ENCODE data around the gene KCTD21.

DNA sequence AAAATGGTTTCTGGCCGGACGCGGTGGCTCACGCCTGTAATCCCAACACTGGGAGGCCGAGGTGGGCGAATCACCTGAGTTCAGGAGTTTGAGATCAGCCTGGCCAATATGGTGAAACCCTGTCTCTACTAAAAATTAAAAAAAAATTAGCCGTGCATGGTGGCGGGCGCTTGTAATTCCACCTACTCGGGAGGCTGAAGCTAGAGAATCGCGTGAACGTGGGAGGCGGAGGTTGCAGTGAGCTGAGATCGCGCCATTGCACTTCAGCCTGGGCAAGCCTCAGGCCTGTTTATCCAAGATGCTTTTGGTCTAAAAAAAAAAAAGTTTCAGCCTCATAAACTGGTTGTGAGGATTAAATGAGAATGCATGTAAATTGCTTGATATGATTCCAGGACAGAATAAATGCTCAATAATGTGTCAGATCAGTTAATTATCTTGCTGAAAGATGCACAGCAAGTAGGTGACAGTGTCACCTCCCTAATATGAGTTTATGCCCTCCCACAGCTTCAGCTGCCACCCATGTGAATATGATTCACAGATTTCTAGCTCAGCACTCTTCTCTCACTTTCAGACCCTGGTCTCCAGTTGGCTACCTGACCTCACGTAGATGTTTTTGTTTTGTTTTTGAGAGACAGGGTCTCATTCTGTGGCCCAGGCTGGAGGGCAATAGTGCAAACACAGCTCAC lies 47.9 kb downstream of the KCTD21 start:
- TF ChIP-seq EZH2 (IDR thresholded peaks at IDR 0.05; ENCODE audit: borderline replicate concordance, insufficient read depth, low read depth, low read length, poor library complexity, severe bottlenecking), result no peak
- TF ChIP-seq CTCF (IDR thresholded peaks at IDR 0.05), result no peak
